Liver (tissue), 9 donors: ENCODE measurements around the gene KRTDAP. TPM values are rescaled to one million over a fixed set of nuclear protein-coding genes. Genes with fewer than 3 reads are reported as not detected.

Experiments
- DNase-seq: peaks from one replicate; pipeline ENCODE4 v3.0.0-alpha.2; 2017; ENCODE audit warnings: low spot score
- H3K27ac ChIP-seq, 2 donors: one replicate each; pipeline ENCODE4 v1.7.0; 2013; ENCODE audit warnings: inconsistent platforms in 2 of 2, low read length in 2 of 2, control low read depth in 1 of 2, low read depth in 1 of 2, mild to moderate bottlenecking in 1 of 2
- H3K27me3 ChIP-seq, 4 donors: one replicate each; pipeline versions ENCODE4 v1.6.1 to v1.7.0; 2013; ENCODE audit warnings: low read length in 3 of 4, inconsistent platforms in 1 of 4, mild to moderate bottlenecking in 1 of 4, moderate library complexity in 1 of 4; ENCODE audit not compliant: control insufficient read depth in 4 of 4, insufficient read depth in 4 of 4
- H3K36me3 ChIP-seq, 4 donors: one replicate each; pipeline versions ENCODE4 v1.6.1 to v1.7.0; 2013; ENCODE audit warnings: low read length in 3 of 4, mild to moderate bottlenecking in 3 of 4, low read depth in 1 of 4, moderate library complexity in 1 of 4; ENCODE audit not compliant: control insufficient read depth in 4 of 4, insufficient read depth in 3 of 4
- H3K4me1 ChIP-seq, 4 donors: one replicate each; pipeline versions ENCODE4 v1.6.1 to v1.7.0; 2013; ENCODE audit warnings: low read length in 3 of 4, mild to moderate bottlenecking in 3 of 4, moderate library complexity in 1 of 4; ENCODE audit not compliant: control insufficient read depth in 4 of 4, insufficient read depth in 4 of 4
- H3K4me3 ChIP-seq, 3 donors: one replicate each; pipeline versions ENCODE4 v1.6.1 to v1.7.0; 2013; ENCODE audit warnings: low read length in 3 of 3, control low read depth in 1 of 3, low read depth in 1 of 3, mild to moderate bottlenecking in 1 of 3
- H3K9ac ChIP-seq, 2 donors: one replicate each; pipeline ENCODE4 v1.7.0; 2013; ENCODE audit warnings: low read length in 2 of 2, mild to moderate bottlenecking in 2 of 2, moderate library complexity in 2 of 2, control low read depth in 1 of 2, low read depth in 1 of 2
- H3K9me3 ChIP-seq, 4 donors: one replicate each; pipeline versions ENCODE4 v1.6.1 to v1.7.0; 2013; ENCODE audit warnings: low read length in 3 of 4; ENCODE audit not compliant: control insufficient read depth in 4 of 4
- EGR1 ChIP-seq, 2 donors: IDR thresholded peaks; 2 replicates each; pipeline ENCODE4 v1.6.1; 2016 to 2018; ENCODE audit warnings: antibody characterized with exemption in 2 of 2, low read depth in 2 of 2
- FOXA1 ChIP-seq: IDR thresholded peaks from 2 replicates; pipeline ENCODE4 v1.6.1; 2016; ENCODE audit warnings: antibody characterized with exemption
- FOXA2 ChIP-seq: IDR thresholded peaks from 2 replicates; pipeline ENCODE4 v1.6.1; 2016; ENCODE audit warnings: antibody characterized with exemption
- GABPA ChIP-seq, 2 donors: IDR thresholded peaks in 1 of 2; conservative IDR thresholded peaks in 1 of 2; 2 replicates each; pipeline ENCODE4 v1.6.1; 2016; ENCODE audit warnings: antibody characterized with exemption in 2 of 2, mild to moderate bottlenecking in 1 of 2, moderate library complexity in 1 of 2
- HNF4A ChIP-seq, 2 donors: conservative IDR thresholded peaks; 2 replicates each; pipeline ENCODE4 v1.6.1; 2016; ENCODE audit warnings: antibody characterized with exemption in 2 of 2, mild to moderate bottlenecking in 2 of 2
- HNF4G ChIP-seq: IDR thresholded peaks from 2 replicates; pipeline ENCODE4 v1.6.1; 2016; ENCODE audit warnings: antibody characterized with exemption
- JUND ChIP-seq, 2 donors: IDR thresholded peaks; 2 replicates each; pipeline ENCODE4 v1.6.1; 2016; ENCODE audit warnings: antibody characterized with exemption in 2 of 2
- NR2F2 ChIP-seq: IDR thresholded peaks from 2 replicates; pipeline ENCODE4 v1.6.1; 2016; ENCODE audit warnings: antibody characterized with exemption
- RAD21 ChIP-seq, 2 donors: IDR thresholded peaks; 2 replicates each; pipeline ENCODE4 v1.6.1; 2016; ENCODE audit warnings: antibody characterized with exemption in 2 of 2, mild to moderate bottlenecking in 2 of 2
- RXRA ChIP-seq, 2 donors: IDR thresholded peaks; 2 replicates each; pipeline ENCODE4 v1.6.1; 2017 to 2018; ENCODE audit warnings: antibody characterized with exemption in 2 of 2, mild to moderate bottlenecking in 1 of 2
- SP1 ChIP-seq: IDR thresholded peaks from 2 replicates; pipeline ENCODE4 v1.6.1; 2018; ENCODE audit warnings: antibody characterized with exemption, mild to moderate bottlenecking
- TAF1 ChIP-seq: conservative IDR thresholded peaks from 2 replicates; pipeline ENCODE4 v1.6.1; 2016; ENCODE audit warnings: antibody characterized with exemption, mild to moderate bottlenecking
- YY1 ChIP-seq: IDR thresholded peaks from 2 replicates; pipeline ENCODE4 v1.6.1; 2016; ENCODE audit warnings: antibody characterized with exemption, mild to moderate bottlenecking
- ZBTB33 ChIP-seq: IDR thresholded peaks from 2 replicates; pipeline ENCODE4 v1.6.1; 2016; ENCODE audit warnings: antibody characterized with exemption
- WGBS: extraction: QIAGEN DNeasy Blood & Tissue Kit; methylation state at CpG from one replicate; pipeline ENCODE4 v1.1.7; 2013; 5-methylcytosine and 5-hydroxymethylcytosine counted together
- polyA plus RNA-seq, 2 donors: library from polyadenylated mRNA; stranded (reverse) in 1 of 2; unstranded in 1 of 2; fragments of 200-250 nt in 1 of 2; fragments of >200 nt in 1 of 2; fragmentation: Nextera tagmentation in 1 of 2; extraction: Ambion mirVana in 1 of 2; gene quantifications; one replicate each; pipeline versions ENCODE4 v1.2.1 to v1.2.3, GENCODE V29; 2013 to 2015
- total RNA-seq, 2 donors: library from RNA; depleted of rRNA; stranded (reverse); fragments of >200 nt; gene quantifications; one replicate each; pipeline ENCODE4 v1.2.3, GENCODE V29; 2014
- TF ChIP-seq, protein P1 (sequence below): IDR thresholded peaks from 2 replicates; pipeline ENCODE4 v1.6.1; 2016; ENCODE audit warnings: antibody characterized with exemption, mild to moderate bottlenecking
- TF ChIP-seq, protein P2 (sequence below): fragments of 150-350 bp; IDR thresholded peaks from 2 replicates; pipeline ENCODE4 v1.5.1; 2017; ENCODE audit warnings: improper control_type of control experiment, low read depth, low read length; ENCODE audit not compliant: missing input control
- TF ChIP-seq, protein P3 (sequence below): IDR thresholded peaks from 2 replicates; pipeline ENCODE4 v1.6.1; 2016; ENCODE audit warnings: antibody characterized with exemption
- donor health status: healthy.
- donor health status: healthy.
- donor health status: healthy.
- donor health status: healthy.
- donor health status: healthy.

KRTDAP gene
- total and polyA plus RNA-seq, 4 donors = not detected

GRCh38 chr19:35518313-35518712 lies 28.0 kb upstream of the KRTDAP start:
- H3K9ac ChIP-seq = no peak overlapping the region
- H3K4me3 ChIP-seq = no peak overlapping the region
- no peaks in the 10 kb centered on the region for H3K9me3 ChIP-seq
- no peaks in the 10 kb centered on the region for H3K4me1 ChIP-seq
- no peak overlapping the region for H3K27ac ChIP-seq
- no peaks in the 10 kb centered on the region for H3K36me3 ChIP-seq
- DNase-seq = no peak
- TF ChIP-seq, protein P1, sequence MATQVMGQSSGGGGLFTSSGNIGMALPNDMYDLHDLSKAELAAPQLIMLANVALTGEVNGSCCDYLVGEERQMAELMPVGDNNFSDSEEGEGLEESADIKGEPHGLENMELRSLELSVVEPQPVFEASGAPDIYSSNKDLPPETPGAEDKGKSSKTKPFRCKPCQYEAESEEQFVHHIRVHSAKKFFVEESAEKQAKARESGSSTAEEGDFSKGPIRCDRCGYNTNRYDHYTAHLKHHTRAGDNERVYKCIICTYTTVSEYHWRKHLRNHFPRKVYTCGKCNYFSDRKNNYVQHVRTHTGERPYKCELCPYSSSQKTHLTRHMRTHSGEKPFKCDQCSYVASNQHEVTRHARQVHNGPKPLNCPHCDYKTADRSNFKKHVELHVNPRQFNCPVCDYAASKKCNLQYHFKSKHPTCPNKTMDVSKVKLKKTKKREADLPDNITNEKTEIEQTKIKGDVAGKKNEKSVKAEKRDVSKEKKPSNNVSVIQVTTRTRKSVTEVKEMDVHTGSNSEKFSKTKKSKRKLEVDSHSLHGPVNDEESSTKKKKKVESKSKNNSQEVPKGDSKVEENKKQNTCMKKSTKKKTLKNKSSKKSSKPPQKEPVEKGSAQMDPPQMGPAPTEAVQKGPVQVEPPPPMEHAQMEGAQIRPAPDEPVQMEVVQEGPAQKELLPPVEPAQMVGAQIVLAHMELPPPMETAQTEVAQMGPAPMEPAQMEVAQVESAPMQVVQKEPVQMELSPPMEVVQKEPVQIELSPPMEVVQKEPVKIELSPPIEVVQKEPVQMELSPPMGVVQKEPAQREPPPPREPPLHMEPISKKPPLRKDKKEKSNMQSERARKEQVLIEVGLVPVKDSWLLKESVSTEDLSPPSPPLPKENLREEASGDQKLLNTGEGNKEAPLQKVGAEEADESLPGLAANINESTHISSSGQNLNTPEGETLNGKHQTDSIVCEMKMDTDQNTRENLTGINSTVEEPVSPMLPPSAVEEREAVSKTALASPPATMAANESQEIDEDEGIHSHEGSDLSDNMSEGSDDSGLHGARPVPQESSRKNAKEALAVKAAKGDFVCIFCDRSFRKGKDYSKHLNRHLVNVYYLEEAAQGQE = no peak
- TF ChIP-seq JUND (IDR thresholded peaks at IDR 0.05) (no peak), SP1 (no peak), HNF4A (conservative IDR thresholded peaks at IDR 0.05) (no peak), YY1 (no peak), TAF1 (no peak), HNF4G (no peak), RXRA (IDR thresholded peaks at IDR 0.05) (no peak), GABPA (IDR thresholded peaks at IDR 0.05 in 1 of 2, conservative IDR thresholded peaks at IDR 0.05 in 1 of 2) (no peak), NR2F2 (no peak), EGR1 (IDR thresholded peaks at IDR 0.05; ENCODE audit: low read depth in 2 of 2) (no peak), FOXA2 (no peak), ZBTB33 (no peak), FOXA1 (no peak)
- TF ChIP-seq, protein P2, sequence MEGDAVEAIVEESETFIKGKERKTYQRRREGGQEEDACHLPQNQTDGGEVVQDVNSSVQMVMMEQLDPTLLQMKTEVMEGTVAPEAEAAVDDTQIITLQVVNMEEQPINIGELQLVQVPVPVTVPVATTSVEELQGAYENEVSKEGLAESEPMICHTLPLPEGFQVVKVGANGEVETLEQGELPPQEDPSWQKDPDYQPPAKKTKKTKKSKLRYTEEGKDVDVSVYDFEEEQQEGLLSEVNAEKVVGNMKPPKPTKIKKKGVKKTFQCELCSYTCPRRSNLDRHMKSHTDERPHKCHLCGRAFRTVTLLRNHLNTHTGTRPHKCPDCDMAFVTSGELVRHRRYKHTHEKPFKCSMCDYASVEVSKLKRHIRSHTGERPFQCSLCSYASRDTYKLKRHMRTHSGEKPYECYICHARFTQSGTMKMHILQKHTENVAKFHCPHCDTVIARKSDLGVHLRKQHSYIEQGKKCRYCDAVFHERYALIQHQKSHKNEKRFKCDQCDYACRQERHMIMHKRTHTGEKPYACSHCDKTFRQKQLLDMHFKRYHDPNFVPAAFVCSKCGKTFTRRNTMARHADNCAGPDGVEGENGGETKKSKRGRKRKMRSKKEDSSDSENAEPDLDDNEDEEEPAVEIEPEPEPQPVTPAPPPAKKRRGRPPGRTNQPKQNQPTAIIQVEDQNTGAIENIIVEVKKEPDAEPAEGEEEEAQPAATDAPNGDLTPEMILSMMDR = no peak
- TF ChIP-seq, protein P3, sequence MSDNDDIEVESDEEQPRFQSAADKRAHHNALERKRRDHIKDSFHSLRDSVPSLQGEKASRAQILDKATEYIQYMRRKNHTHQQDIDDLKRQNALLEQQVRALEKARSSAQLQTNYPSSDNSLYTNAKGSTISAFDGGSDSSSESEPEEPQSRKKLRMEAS = no peak
- 77% methylated on average over 6 of the region's 6 CpGs for WGBS
- no peaks in the 10 kb centered on the region for H3K27me3 ChIP-seq

DNA sequence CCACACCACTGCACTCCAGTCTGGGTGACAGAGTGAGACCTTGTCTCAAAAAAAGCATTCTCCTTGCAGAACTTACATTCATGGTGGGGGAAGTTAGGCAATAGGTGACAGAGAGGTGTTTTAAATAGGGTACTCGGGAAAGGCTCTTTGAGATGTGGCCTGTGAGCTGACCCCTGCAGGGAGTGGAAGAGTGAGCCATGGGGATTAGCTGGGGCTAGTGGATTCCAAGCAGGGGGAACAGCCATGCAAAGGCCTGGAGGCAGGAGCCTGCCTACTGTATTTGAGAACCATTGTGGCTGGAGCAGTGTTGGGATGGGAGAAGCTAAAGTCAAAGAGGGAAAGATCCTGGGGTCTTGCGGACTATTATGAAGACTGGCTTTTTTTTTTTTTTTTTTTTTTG lies 27.1 kb upstream of the KRTDAP start:
- H3K27me3 ChIP-seq = no peaks in the 10 kb centered on the region
- TF ChIP-seq HNF4G (no peak), RAD21 (IDR thresholded peaks at IDR 0.05) (no peak), TAF1 (no peak), RXRA (IDR thresholded peaks at IDR 0.05) (no peak)
- H3K4me3 ChIP-seq = no peak overlapping the region
- no peak overlapping the region for H3K27ac ChIP-seq
- DNase-seq = no peak
- H3K9me3 ChIP-seq = no peaks in the 10 kb centered on the region
- H3K36me3 ChIP-seq = no peaks in the 10 kb centered on the region
- 95% methylated on average over 2 of the region's 2 CpGs for WGBS
- H3K9ac ChIP-seq = no peak overlapping the region
- H3K4me1 ChIP-seq = no peaks in the 10 kb centered on the region
